HepG2 (cell line): ENCODE results near the gene SIK3.

Experiments
- MXI1 ChIP-seq: IDR thresholded peaks from 3 replicates; pipeline ENCODE4 v1.6.1; 2012; ENCODE audit warnings: low read depth, low read length, inconsistent platforms, borderline replicate concordance
- POLR2A ChIP-seq, 2 experiments: IDR thresholded peaks; 2 replicates each; pipeline ENCODE4 v1.6.1; 2011; ENCODE audit warnings: low read depth in 2 of 2, low read length in 2 of 2, mild to moderate bottlenecking in 1 of 2, moderate library complexity in 1 of 2; ENCODE audit not compliant: insufficient read depth in 1 of 2
- POLR2AphosphoS5 ChIP-seq: IDR thresholded peaks from 2 replicates; pipeline ENCODE4 v1.6.1; 2012; ENCODE audit warnings: low read depth, low read length
- SRSF1 ChIP-seq: fragments of 200-400 bp; formaldehyde crosslinking; optimal IDR thresholded peaks from 2 replicates; pipeline ENCODE3; 2017; ENCODE audit warnings: mild to moderate bottlenecking, low read depth, low read length, moderate library complexity
- ZFP36 ChIP-seq: fragments of 150-350 bp; IDR thresholded peaks from 2 replicates; pipeline ENCODE4 v1.6.1; 2018; ENCODE audit warnings: borderline replicate concordance, low read length, low read depth; ENCODE audit not compliant: partially characterized antibody
- TF ChIP-seq, protein P1 (sequence below): sonication (generic); formaldehyde crosslinking; IDR thresholded peaks from 2 replicates; pipeline ENCODE4 v1.5.0; 2020; ENCODE audit warnings: mild to moderate bottlenecking, low read depth, missing genetic modification reagents, borderline replicate concordance
- TF ChIP-seq, protein P2 (sequence below): sonication (generic); formaldehyde crosslinking; IDR thresholded peaks from 2 replicates; pipeline ENCODE4 v1.5.0; 2020; ENCODE audit warnings: mild to moderate bottlenecking, missing genetic modification reagents, moderate library complexity
- TF ChIP-seq, protein P3 (sequence below): sonication (generic); formaldehyde crosslinking; IDR thresholded peaks from 2 replicates; pipeline ENCODE4 v1.5.0; 2020; ENCODE audit warnings: mild to moderate bottlenecking, missing genetic modification reagents
- TF ChIP-seq, protein P4 (sequence below): sonication (generic); formaldehyde crosslinking; IDR thresholded peaks from 2 replicates; pipeline ENCODE4 v1.8.0; 2022; ENCODE audit warnings: missing genetic modification reagents, mild to moderate bottlenecking, borderline replicate concordance
- TF ChIP-seq, protein P5 (sequence below), 2 experiments: IDR thresholded peaks; 2 replicates each; pipeline ENCODE4 v1.6.1; 2011 to 2012; ENCODE audit warnings: low read length in 2 of 2, borderline replicate concordance in 1 of 2, low read depth in 1 of 2, mild to moderate bottlenecking in 1 of 2, moderate library complexity in 1 of 2

DNA sequence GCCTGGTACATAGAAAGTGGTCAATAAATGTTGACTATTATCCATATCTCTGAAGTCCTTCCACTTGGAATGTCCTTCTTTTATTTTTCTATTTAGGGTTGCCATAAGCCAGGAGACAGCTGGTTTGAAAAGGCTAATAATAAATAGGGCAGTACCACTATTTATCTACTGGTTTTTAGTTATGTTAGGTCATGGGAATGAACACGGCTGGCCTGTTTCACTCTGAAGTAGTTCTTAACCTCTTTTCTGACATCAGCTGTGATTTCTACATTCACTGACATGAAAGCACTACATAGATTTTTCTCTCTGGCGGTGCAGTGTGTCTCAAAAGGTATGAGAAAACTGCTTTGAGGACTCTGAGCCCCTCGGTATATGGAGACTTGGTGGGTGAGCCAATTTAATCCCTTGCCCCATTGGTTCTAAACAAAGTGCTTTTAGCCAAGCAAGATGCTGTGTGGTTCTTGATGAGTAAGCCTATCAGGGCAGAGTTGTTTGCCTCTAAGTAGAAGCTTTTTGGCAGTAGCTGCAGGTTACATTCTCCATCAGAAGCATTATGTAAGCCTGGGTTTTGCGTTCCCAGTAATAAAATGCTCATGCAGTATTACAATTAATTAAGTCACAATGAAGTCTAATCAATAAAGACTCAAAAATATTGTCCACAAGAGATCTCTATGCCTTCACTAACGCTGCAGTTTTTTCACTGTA, 212.1 kb downstream of the SIK3 start:
- TF ChIP-seq POLR2AphosphoS5 (no peak), MXI1 (no peak), SRSF1 (no peak), ZFP36 (no peak), POLR2A (IDR thresholded peaks at IDR 0.05; ENCODE audit: insufficient read depth in 1 of 2, low read depth in 2 of 2, low read length in 2 of 2) (no peak)
- TF ChIP-seq, protein P1, sequence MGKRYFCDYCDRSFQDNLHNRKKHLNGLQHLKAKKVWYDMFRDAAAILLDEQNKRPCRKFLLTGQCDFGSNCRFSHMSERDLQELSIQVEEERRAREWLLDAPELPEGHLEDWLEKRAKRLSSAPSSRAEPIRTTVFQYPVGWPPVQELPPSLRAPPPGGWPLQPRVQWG (CRISPR knock-in tag), result no peak
- TF ChIP-seq, protein P2, sequence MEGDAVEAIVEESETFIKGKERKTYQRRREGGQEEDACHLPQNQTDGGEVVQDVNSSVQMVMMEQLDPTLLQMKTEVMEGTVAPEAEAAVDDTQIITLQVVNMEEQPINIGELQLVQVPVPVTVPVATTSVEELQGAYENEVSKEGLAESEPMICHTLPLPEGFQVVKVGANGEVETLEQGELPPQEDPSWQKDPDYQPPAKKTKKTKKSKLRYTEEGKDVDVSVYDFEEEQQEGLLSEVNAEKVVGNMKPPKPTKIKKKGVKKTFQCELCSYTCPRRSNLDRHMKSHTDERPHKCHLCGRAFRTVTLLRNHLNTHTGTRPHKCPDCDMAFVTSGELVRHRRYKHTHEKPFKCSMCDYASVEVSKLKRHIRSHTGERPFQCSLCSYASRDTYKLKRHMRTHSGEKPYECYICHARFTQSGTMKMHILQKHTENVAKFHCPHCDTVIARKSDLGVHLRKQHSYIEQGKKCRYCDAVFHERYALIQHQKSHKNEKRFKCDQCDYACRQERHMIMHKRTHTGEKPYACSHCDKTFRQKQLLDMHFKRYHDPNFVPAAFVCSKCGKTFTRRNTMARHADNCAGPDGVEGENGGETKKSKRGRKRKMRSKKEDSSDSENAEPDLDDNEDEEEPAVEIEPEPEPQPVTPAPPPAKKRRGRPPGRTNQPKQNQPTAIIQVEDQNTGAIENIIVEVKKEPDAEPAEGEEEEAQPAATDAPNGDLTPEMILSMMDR (CRISPR knock-in tag), result no peak
- TF ChIP-seq, protein P3, sequence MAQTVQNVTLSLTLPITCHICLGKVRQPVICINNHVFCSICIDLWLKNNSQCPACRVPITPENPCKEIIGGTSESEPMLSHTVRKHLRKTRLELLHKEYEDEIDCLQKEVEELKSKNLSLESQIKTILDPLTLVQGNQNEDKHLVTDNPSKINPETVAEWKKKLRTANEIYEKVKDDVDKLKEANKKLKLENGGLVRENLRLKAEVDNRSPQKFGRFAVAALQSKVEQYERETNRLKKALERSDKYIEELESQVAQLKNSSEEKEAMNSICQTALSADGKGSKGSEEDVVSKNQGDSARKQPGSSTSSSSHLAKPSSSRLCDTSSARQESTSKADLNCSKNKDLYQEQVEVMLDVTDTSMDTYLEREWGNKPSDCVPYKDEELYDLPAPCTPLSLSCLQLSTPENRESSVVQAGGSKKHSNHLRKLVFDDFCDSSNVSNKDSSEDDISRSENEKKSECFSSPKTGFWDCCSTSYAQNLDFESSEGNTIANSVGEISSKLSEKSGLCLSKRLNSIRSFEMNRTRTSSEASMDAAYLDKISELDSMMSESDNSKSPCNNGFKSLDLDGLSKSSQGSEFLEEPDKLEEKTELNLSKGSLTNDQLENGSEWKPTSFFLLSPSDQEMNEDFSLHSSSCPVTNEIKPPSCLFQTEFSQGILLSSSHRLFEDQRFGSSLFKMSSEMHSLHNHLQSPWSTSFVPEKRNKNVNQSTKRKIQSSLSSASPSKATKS (CRISPR knock-in tag), result no peak
- TF ChIP-seq, protein P4, sequence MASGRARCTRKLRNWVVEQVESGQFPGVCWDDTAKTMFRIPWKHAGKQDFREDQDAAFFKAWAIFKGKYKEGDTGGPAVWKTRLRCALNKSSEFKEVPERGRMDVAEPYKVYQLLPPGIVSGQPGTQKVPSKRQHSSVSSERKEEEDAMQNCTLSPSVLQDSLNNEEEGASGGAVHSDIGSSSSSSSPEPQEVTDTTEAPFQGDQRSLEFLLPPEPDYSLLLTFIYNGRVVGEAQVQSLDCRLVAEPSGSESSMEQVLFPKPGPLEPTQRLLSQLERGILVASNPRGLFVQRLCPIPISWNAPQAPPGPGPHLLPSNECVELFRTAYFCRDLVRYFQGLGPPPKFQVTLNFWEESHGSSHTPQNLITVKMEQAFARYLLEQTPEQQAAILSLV, result no peak
- TF ChIP-seq, protein P5, sequence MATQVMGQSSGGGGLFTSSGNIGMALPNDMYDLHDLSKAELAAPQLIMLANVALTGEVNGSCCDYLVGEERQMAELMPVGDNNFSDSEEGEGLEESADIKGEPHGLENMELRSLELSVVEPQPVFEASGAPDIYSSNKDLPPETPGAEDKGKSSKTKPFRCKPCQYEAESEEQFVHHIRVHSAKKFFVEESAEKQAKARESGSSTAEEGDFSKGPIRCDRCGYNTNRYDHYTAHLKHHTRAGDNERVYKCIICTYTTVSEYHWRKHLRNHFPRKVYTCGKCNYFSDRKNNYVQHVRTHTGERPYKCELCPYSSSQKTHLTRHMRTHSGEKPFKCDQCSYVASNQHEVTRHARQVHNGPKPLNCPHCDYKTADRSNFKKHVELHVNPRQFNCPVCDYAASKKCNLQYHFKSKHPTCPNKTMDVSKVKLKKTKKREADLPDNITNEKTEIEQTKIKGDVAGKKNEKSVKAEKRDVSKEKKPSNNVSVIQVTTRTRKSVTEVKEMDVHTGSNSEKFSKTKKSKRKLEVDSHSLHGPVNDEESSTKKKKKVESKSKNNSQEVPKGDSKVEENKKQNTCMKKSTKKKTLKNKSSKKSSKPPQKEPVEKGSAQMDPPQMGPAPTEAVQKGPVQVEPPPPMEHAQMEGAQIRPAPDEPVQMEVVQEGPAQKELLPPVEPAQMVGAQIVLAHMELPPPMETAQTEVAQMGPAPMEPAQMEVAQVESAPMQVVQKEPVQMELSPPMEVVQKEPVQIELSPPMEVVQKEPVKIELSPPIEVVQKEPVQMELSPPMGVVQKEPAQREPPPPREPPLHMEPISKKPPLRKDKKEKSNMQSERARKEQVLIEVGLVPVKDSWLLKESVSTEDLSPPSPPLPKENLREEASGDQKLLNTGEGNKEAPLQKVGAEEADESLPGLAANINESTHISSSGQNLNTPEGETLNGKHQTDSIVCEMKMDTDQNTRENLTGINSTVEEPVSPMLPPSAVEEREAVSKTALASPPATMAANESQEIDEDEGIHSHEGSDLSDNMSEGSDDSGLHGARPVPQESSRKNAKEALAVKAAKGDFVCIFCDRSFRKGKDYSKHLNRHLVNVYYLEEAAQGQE (IDR thresholded peaks at IDR 0.05; ENCODE audit: borderline replicate concordance in 1 of 2, low read depth in 1 of 2, low read length in 2 of 2), result no peak
